ENCODE measurements around the gene OR2Z1. TPM values are rescaled to one million over a fixed set of nuclear protein-coding genes. Genes with fewer than 3 reads are reported as not detected.
"Not testable (repeated sequence)": the region's sequence is repeated elsewhere in the genome, so short reads cannot be mapped to it uniquely, and the experiment has no call there.

OR2Z1 gene
- total RNA-seq, 5 donors from 2014 or later (not counting 1 experiment from before 2014, with no cell fraction given), result not detected

DNA sequence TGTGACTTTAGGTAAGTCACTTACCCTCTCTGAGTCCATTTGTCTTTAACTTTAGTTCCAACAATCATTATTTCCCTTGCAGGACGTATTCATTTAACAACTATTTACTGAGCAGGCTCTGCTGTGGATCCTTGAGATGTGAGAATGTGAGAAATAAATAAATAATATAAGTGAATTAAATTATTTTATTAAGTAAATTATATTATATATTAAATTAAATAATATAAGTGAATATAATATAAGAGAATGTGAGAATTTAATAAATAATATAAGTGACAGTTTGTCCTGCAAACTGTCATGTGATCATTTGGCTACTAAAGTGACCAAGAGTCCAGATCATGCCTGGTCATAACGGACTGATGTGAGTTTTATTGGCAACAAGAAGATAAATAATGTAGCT is 598 bp downstream of the OR2Z1 start:
- H3K9me3 Mint-ChIP-seq, result peaks cover 0 to 3% (median 0%) of the 10 kb centered on the region in 3 donors
- no CpG with 5 or more reads among the region's 2 CpGs for WGBS (ENCODE audit: insufficient coverage)
- no peaks in the 10 kb centered on the region for H3K4me1 Mint-ChIP-seq
- Histone ChIP-seq H3K27me3 (replicated peaks in 1 of 2; ENCODE audit: control insufficient read depth in 2 of 2, extremely low read depth in 1 of 2, insufficient read depth in 2 of 2, low read length in 1 of 2) (peaks cover 0 to 15% of the 10 kb centered on the region in 2 experiments), H3K36me3 (ENCODE audit: control insufficient read depth in 2 of 2, extremely low read depth in 1 of 2, insufficient read depth in 1 of 2, low read length in 1 of 2) (no peaks in the 10 kb centered on the region), H3K4me1 (ENCODE audit: control insufficient read depth in 1 of 2, extremely low read depth in 1 of 2, insufficient read depth in 2 of 2, low read length in 2 of 2) (no peaks in the 10 kb centered on the region), H3K4me3 (ENCODE audit: control insufficient read depth in 1 of 2, extremely low read depth in 1 of 2, low read length in 1 of 2) (no peak overlapping the region), H3K9me3 (no peaks in the 10 kb centered on the region), H3K27ac (ENCODE audit: low read length) (no peak overlapping the region)
- no peak overlapping the region for H3K27ac Mint-ChIP-seq
- DNase-seq (no peak), ATAC-seq (replicated peaks in 1 of 4) (no peak)
- H3K36me3 Mint-ChIP-seq, result no peaks in the 10 kb centered on the region
- no peak overlapping the region for H3K4me3 Mint-ChIP-seq
- H3K27me3 Mint-ChIP-seq, result peaks cover 9 to 26% of the 10 kb centered on the region in 2 donors
- ChIA-PET POLR2A (no interaction called here), CTCF (no interaction called here)

DNA sequence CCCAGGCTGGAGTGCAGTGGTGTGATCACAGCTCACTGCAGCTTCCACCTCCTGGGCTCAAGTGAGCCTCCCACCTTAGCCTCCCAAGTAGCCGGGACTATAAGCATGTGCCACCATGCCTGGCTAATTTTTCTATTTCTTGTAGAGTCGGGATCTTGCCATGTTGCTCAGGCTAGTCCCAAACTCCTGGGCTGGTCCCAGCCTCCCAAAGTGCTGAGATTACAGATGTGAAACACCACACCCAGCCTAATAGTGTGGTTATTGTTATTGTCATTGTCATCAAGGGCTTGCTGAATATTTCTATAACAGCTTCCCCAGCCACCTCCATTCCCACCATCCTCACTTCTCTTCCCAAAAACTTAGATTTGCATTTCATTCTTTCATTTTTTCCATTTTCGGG is 2.8 kb downstream of the OR2Z1 start:
- Histone ChIP-seq H3K27me3 (replicated peaks in 1 of 2; ENCODE audit: control insufficient read depth in 2 of 2, extremely low read depth in 1 of 2, insufficient read depth in 2 of 2, low read length in 1 of 2) (peaks cover 0 to 15% of the 10 kb centered on the region in 2 experiments), H3K4me3 (ENCODE audit: control insufficient read depth in 1 of 2, extremely low read depth in 1 of 2, low read length in 1 of 2) (no peak overlapping the region), H3K4me1 (ENCODE audit: control insufficient read depth in 1 of 2, extremely low read depth in 1 of 2, insufficient read depth in 2 of 2, low read length in 2 of 2) (no peaks in the 10 kb centered on the region), H3K27ac (ENCODE audit: low read length) (no peak overlapping the region), H3K36me3 (ENCODE audit: control insufficient read depth in 2 of 2, extremely low read depth in 1 of 2, insufficient read depth in 1 of 2, low read length in 1 of 2) (no peaks in the 10 kb centered on the region), H3K9me3 (no peaks in the 10 kb centered on the region)
- Mint-ChIP-seq H3K4me3 (no peak overlapping the region), H3K4me1 (no peaks in the 10 kb centered on the region), H3K9me3 (no peaks in the 10 kb centered on the region), H3K27me3 (peaks cover 9 to 26% of the 10 kb centered on the region in 2 donors), H3K27ac (no peak overlapping the region), H3K36me3 (no peaks in the 10 kb centered on the region)
- CTCF ChIA-PET, result no interaction called here
- DNase-seq (no peak), ATAC-seq (replicated peaks in 1 of 4) (no peak)
- POLR2A ChIA-PET, result no interaction called here
- WGBS (ENCODE audit: insufficient coverage), result no CpG with 5 or more reads among the region's 3 CpGs

DNA sequence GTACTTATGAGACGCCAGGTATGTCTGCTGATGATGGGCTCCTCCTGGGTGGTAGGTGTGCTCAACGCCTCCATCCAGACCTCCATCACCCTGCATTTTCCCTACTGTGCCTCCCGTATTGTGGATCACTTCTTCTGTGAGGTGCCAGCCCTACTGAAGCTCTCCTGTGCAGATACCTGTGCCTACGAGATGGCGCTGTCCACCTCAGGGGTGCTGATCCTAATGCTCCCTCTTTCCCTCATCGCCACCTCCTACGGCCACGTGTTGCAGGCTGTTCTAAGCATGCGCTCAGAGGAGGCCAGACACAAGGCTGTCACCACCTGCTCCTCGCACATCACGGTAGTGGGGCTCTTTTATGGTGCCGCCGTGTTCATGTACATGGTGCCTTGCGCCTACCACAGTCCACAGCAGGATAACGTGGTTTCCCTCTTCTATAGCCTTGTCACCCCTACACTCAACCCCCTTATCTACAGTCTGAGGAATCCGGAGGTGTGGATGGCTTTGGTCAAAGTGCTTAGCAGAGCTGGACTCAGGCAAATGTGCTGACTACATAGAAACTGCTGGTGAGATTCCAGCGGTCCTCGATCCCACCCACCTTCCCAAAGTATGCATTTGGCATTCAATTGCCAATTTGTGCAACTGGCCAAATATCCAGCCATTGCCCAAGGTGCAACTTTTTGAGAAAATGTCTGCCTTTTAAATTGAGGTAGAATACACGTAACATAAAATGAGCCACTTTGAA is 10.2 kb downstream of the OR2Z1 start:
- Mint-ChIP-seq H3K27me3 (peaks cover 8 to 17% of the 10 kb centered on the region in 2 donors), H3K4me1 (peaks cover 0 to 5% (median 0%) of the 10 kb centered on the region in 3 donors), H3K9me3 (no peaks in the 10 kb centered on the region), H3K36me3 (no peaks in the 10 kb centered on the region), H3K27ac (no peak overlapping the region), H3K4me3 (no peak overlapping the region)
- ChIA-PET POLR2A (no interaction called here), CTCF (no interaction called here)
- H3K4me3 ChIP-seq (ENCODE audit: control insufficient read depth in 1 of 2, extremely low read depth in 1 of 2, low read length in 1 of 2), result no peak overlapping the region
- no peak for DNase-seq
- H3K9me3 ChIP-seq, result no peaks in the 10 kb centered on the region
- peaks cover 0 to 25% of the 10 kb centered on the region in 2 experiments for H3K27me3 ChIP-seq (replicated peaks in 1 of 2; ENCODE audit: control insufficient read depth in 2 of 2, extremely low read depth in 1 of 2, insufficient read depth in 2 of 2, low read length in 1 of 2)
- 56% methylated on average over 14 of the region's 19 CpGs for WGBS (ENCODE audit: insufficient coverage)
- H3K4me1 ChIP-seq (ENCODE audit: control insufficient read depth in 1 of 2, extremely low read depth in 1 of 2, insufficient read depth in 2 of 2, low read length in 2 of 2), result no peaks in the 10 kb centered on the region
- no peak for ATAC-seq (replicated peaks in 1 of 4)
- H3K36me3 ChIP-seq (ENCODE audit: control insufficient read depth in 2 of 2, extremely low read depth in 1 of 2, insufficient read depth in 1 of 2, low read length in 1 of 2), result no peaks in the 10 kb centered on the region
- H3K27ac ChIP-seq (ENCODE audit: low read length), result no peak overlapping the region

DNA sequence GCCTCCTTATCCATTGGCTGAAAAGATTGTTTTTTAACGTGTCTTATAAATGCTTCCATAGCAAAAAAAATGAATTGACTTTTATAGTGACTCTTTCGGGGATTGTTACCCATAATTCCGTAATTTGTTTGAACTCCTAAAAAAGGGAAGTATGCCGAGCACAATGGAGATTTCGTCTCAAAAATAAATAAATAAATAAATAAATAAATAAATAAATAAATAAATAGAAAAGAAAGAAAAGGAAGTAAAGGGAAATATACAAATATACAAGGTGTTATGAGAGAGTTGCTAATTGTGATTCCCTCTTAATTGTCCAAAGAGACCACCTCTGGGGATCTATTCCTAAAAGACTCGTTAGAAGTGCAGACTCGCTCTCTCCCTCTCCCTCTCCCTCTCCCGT is 16.9 kb downstream of the OR2Z1 start:
- CTCF ChIA-PET, result no interaction called here
- POLR2A ChIA-PET, result no interaction called here
- H3K9me3 Mint-ChIP-seq, result no peaks in the 10 kb centered on the region

DNA sequence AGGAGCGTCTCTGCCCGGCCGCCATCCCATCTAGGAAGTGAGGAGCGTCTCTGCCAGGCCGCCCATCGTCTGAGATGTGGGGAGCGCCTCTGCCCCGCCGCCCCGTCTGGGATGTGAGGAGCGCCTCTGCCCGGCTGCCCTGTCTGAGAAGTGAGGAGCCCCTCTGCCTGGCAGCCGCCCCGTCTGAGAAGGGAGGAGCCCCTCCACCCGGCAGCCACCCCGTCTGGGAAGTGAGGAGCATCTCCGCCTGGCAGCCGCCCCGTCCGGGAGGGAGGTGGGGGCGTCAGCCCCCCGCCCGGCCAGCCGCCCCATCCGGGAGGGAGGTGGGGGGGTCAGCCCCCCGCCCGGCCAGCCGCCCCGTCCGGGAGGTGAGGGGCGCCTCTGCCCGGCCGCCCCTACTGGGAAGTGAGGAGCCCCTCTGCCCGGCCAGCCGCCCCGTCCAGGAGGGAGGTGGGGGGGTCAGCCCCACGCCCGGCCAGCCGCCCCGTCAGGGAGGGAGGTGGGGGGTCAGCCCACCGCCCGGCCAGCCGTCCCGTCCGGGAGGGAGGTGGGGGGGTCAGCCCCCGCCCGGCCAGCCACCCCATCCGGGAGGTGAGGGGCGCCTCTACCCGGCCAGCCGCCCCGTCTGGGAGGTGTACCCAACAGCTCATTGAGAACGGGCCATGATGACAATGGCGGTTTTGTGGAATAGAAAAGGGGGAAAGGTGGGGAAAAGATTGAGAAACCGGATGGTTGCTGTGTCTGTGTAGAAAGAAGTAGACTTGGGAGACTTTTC is 18.0 kb downstream of the OR2Z1 start:
- H3K9me3 Mint-ChIP-seq; CTCF ChIA-PET; H3K36me3 ChIP-seq (ENCODE audit: control insufficient read depth in 2 of 2, extremely low read depth in 1 of 2, insufficient read depth in 1 of 2, low read length in 1 of 2); H3K4me1 ChIP-seq (ENCODE audit: control insufficient read depth in 1 of 2, extremely low read depth in 1 of 2, insufficient read depth in 2 of 2, low read length in 2 of 2); H3K27ac ChIP-seq (ENCODE audit: low read length); DNase-seq; H3K36me3 Mint-ChIP-seq; H3K27me3 ChIP-seq (replicated peaks in 1 of 2; ENCODE audit: control insufficient read depth in 2 of 2, extremely low read depth in 1 of 2, insufficient read depth in 2 of 2, low read length in 1 of 2); H3K27me3 Mint-ChIP-seq; H3K4me1 Mint-ChIP-seq; H3K9me3 ChIP-seq; H3K4me3 Mint-ChIP-seq; H3K27ac Mint-ChIP-seq; POLR2A ChIA-PET; ATAC-seq (replicated peaks in 1 of 4); H3K4me3 ChIP-seq (ENCODE audit: control insufficient read depth in 1 of 2, extremely low read depth in 1 of 2, low read length in 1 of 2): not testable (repeated sequence)
- 100% methylated on average over 7 of the region's 55 CpGs for WGBS (ENCODE audit: insufficient coverage)

More for the DNA sequence above, 16.9 kb downstream of the OR2Z1 start:
- peaks cover 0 to 2% of the 10 kb centered on the region in 2 donors for H3K27me3 Mint-ChIP-seq
- Histone ChIP-seq H3K27ac (ENCODE audit: low read length) (no peak overlapping the region), H3K4me1 (ENCODE audit: control insufficient read depth in 1 of 2, extremely low read depth in 1 of 2, insufficient read depth in 2 of 2, low read length in 2 of 2) (no peaks in the 10 kb centered on the region), H3K27me3 (replicated peaks in 1 of 2; ENCODE audit: control insufficient read depth in 2 of 2, extremely low read depth in 1 of 2, insufficient read depth in 2 of 2, low read length in 1 of 2) (peaks cover 0 to 5% of the 10 kb centered on the region in 2 experiments), H3K4me3 (ENCODE audit: control insufficient read depth in 1 of 2, extremely low read depth in 1 of 2, low read length in 1 of 2) (no peak overlapping the region), H3K9me3 (no peaks in the 10 kb centered on the region), H3K36me3 (ENCODE audit: control insufficient read depth in 2 of 2, extremely low read depth in 1 of 2, insufficient read depth in 1 of 2, low read length in 1 of 2) (no peaks in the 10 kb centered on the region)
- no peaks in the 10 kb centered on the region for H3K4me1 Mint-ChIP-seq
- WGBS (ENCODE audit: insufficient coverage), result 94% methylated on average over 3 of the region's 8 CpGs
- H3K27ac Mint-ChIP-seq, result no peak overlapping the region
- DNase-seq (no peak), ATAC-seq (replicated peaks in 1 of 4) (no peak)
- no peak overlapping the region for H3K4me3 Mint-ChIP-seq
- H3K36me3 Mint-ChIP-seq, result no peaks in the 10 kb centered on the region

DNA sequence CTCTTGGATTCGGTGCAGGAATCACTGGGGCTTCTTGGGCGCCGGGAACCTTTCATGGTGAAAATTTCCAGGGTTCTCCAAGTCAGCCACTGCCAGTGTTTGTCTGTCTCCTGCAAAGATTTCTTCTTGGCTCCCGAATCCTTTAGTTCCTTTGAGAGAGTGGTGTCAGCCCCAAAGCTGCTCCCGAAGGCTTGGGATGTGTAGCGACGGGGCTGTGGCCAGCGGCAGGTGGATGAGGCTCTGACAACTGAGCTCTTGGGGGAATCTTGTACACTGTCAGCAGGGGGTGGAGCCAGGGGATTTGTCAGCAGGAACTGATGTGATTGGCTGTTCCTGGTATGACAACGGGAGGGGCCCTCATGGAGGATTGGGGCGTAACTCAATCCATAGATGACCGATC is 45.8 kb downstream of the OR2Z1 start:
- H3K36me3 ChIP-seq (ENCODE audit: control insufficient read depth in 2 of 2, extremely low read depth in 1 of 2, insufficient read depth in 1 of 2, low read length in 1 of 2); H3K36me3 Mint-ChIP-seq; H3K4me3 ChIP-seq (ENCODE audit: control insufficient read depth in 1 of 2, extremely low read depth in 1 of 2, low read length in 1 of 2); H3K9me3 Mint-ChIP-seq; H3K27ac Mint-ChIP-seq; H3K4me1 ChIP-seq (ENCODE audit: control insufficient read depth in 1 of 2, extremely low read depth in 1 of 2, insufficient read depth in 2 of 2, low read length in 2 of 2); H3K4me1 Mint-ChIP-seq; H3K4me3 Mint-ChIP-seq; ATAC-seq (replicated peaks in 1 of 4); H3K9me3 ChIP-seq; H3K27ac ChIP-seq (ENCODE audit: low read length); POLR2A ChIA-PET; H3K27me3 Mint-ChIP-seq; CTCF ChIA-PET; H3K27me3 ChIP-seq (replicated peaks in 1 of 2; ENCODE audit: control insufficient read depth in 2 of 2, extremely low read depth in 1 of 2, insufficient read depth in 2 of 2, low read length in 1 of 2): not testable (repeated sequence)
- DNase-seq, result peak in 1 of 35 experiments; percentile 0
- WGBS (ENCODE audit: insufficient coverage), result 80% methylated on average over 4 of the region's 11 CpGs
